Measurements from ENCODE around the gene SSX1.
"Not testable (repeated sequence)": the region's sequence is repeated elsewhere in the genome, so short reads cannot be mapped to it uniquely, and the experiment has no call there.

SSX1 gene, protein sequence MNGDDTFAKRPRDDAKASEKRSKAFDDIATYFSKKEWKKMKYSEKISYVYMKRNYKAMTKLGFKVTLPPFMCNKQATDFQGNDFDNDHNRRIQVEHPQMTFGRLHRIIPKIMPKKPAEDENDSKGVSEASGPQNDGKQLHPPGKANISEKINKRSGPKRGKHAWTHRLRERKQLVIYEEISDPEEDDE

DNA sequence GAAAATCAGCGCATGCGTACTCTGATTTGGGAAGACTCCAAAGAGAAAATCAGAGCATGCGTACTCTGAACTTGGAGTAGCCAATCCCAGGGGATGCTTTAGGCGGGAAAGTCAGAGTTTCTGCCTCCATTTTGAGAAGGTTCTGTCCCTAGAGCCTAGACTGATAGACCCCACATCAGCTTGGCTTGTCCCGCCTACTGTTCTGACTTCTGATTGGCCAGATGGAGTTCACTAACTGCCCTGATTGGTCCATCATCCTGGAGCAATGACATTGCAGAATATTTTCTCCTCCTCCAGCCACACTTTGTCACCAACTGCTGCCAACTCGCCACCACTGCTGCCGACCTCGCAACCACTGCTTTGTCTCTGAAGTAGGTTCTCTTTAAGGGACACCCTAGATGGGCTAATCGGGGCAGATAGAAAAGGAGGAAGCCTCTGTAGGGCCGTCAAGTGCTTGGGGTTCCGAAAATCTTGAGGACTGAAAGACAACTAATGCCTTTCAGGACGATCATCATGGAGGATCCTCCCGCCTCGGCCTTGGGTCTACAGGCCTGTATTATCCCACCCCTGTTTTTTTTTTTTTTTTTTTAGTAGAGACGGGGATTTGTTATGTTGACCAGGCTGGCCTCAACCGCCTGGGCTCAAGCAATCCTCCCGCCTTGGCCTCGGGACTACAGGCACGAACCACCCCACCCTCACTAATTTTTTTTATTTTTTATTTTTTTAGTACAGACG, at the start of gene SSX1:
Gene SSX1 (plus strand): TSS at position 331 of the 735 bp plus-strand sequence. CDS start 1,850 bp downstream, outside the sequence.
- DNase-seq, result not testable (repeated sequence)

DNA sequence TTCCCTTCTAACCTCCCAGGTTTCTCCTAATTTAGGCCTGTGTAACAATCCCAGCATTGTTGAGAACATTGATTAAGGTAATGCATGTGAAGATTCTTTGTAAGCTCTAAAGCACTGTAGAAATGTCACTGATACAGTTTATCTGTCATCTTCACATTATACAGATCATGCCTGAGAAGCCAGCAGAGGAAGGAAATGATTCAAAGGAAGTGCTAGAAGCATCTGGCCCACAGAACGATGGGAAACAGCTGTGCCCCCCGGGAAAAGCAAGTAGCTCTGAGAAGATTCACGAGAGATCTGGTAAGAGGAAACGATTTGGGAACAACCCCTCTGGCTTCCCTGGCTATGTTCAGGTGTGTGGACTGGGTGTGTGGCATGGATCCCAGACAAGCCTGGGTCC, 40.9 kb upstream of the SSX1 start:
- not testable (repeated sequence) for DNase-seq

DNA sequence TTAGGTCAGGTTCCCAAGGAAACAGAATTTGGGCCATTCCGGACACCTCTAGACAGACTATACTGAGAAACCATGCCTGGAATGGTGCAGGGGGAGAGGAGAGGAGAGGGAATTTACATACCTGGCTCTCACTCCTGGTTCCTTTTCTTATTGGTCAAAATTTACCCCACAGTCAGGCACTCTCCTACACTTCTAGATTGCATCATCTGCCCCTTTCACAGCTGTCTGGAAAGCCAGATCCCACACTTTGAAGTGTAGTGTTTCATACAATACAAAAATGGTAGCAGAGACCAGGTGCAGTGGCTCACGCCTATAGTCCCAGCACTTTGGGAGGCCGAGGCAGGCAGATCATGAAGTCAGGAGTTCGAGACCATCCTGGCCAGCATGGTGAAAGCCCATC, 31.0 kb upstream of the SSX1 start:
- not testable (repeated sequence) for DNase-seq

DNA sequence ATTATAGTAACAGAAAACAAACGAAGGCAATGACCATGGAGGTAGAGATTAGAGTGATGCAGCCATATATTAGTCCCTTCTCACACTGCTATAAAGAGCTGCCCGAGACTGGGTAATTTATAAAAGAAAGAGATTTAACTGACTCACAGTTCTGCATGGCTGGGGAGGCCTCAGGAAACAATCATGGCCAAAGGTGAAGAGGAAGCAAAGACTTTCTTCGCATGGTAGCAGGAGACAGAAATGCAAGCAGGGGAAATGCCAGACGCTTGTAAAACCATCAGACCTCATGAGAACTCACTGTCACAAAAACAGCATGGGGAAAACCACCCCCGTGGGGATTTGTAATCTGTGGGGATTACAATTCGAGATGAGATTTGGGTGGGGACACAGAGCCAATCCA, 2.2 kb upstream of the SSX1 start:
- not testable (repeated sequence) for DNase-seq

DNA sequence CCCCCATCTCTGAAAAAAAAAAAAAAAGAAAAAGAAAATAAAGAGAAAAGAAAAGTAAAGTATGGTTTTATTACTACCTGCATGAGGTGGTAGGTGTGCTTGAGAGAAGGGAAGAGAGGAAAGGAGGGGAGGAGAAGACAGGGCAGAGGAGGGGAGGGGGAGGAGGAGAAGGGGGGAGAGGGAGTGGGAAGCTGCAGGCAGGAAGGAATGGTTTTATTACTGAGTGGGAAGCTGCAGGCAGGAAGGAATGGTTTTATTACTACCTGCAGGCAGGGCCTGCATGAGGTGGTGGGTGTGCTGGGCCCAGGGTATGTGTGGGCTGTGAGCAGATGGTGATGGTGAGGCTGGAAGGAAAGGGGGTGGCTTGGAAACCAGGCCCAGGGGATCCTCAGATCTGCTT, 19.2 kb downstream of the SSX1 start:
- not testable (repeated sequence) for DNase-seq

DNA sequence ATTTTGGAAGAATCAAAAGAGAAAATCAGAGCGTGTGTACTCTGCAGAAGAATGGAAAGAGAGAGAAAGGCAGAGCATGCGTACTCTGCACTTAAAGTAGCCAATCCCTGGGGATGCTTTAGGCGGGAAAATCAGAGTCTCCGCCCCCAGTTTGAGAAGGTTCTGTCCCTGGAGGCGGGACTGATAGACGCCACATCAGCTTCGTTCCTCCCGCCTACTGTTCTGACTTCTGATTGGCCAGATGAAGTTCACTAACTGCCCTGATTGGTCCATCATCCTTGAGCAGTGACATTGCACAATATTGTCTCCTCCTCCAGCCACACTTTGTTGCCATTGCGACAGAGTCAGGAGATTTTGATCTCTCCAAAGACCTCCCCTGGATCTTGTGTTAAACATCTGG, 23.8 kb downstream of the SSX1 start:
- DNase-seq, result no peak

DNA sequence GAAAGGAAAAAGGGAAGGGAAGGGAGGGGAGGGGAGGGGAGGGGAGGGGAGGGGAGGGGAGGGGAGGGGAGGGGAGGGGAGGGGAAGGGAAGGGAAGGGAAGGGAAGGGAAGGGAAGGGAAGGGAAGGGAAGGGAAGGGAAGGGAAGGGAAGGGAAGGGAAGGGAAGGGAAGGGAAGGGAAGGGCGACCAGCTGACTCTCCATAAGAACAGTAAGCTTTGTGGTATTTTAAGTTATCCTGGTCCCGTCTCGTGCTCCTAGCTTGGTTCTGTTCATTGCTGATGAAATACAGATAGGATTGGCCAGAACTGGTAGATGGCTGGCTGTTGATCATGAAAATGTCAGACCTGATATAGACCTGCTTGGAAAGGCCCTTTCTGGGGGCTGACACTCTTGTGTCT, 25.5 kb downstream of the SSX1 start:
- not testable (repeated sequence) for DNase-seq

DNA sequence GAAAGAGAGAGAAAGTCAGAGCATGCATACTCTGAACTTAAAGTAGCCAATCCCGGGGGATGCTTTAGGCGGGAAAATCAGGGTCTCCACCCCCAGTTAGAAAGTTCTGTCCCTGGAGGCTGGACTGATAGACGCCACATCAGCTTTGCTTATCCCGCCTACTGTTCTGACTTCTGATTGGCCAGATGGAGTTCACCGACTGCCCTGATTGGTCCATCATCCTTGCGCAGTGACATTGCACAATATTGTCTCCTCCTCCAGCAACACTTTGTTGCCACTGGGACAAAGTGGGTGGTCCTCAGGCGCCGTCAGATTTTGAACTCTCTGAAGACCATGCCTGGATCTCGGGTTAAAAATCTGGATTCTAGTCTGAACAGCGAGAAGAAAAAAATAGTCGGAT, 51.0 kb downstream of the SSX1 start:
- no peak for DNase-seq

DNA sequence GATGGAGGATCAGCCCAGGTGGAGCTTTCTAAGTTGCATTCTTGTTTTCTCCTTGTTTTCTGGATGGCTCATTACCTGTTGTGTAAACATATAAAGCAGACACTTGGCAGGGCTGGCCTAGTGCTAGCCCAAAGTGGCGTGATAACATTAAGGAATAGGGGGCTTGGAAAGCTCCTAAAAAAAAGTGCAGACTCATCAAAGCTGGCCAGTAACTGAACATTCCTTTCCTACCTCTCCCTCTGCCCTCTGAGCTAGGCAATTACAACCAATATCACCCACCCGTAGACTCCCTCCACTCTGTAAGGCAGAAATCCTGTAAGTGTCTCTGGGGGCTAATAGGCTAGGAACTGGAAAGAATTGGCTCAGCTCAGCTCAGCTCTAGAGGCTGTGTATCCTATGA, 58.8 kb downstream of the SSX1 start:
- DNase-seq, result not testable (repeated sequence)

Data from NCI-H446 treated with DMSO at 0.1 percent for 48 hours (cell line).